Measurements from ENCODE around the gene GPC6. TPM values are rescaled to one million over a fixed set of nuclear protein-coding genes. Genes with fewer than 3 reads are reported as not detected.
A peak's percentile ranks its signal among the peaks of the same experiment; 100 is the strongest.

The GPC6 gene
- polyA plus RNA-seq, 1 donor from 2014 or later: 9.0 TPM

- Histone ChIP-seq H3K9me2 (ENCODE audit: insufficient read depth, low read length) (no peaks in the 10 kb centered on the region), H3F3A (ENCODE audit: insufficient read depth, low read length, poor library complexity, severe bottlenecking) (no peaks in the 10 kb centered on the region), H3K9me3 (ENCODE audit: low read length) (no peaks in the 10 kb centered on the region), H4K20me1 (ENCODE audit: insufficient read depth) (no peaks in the 10 kb centered on the region), H3K27ac (ENCODE audit: low read length) (no peak overlapping the region), H3K79me2 (replicated peaks; ENCODE audit: insufficient read depth, low read length) (no peaks in the 10 kb centered on the region), H3K4me2 (ENCODE audit: low read length) (no peak overlapping the region), H2AFZ (ENCODE audit: low read depth, low read length) (no peak overlapping the region), H3K9ac (ENCODE audit: low read length) (no peak overlapping the region), H3K36me3 (ENCODE audit: insufficient read depth, low read length) (no peaks in the 10 kb centered on the region), H3K27me3 (ENCODE audit: insufficient read depth, low read depth, low read length) (no peaks in the 10 kb centered on the region), H3K4me3 (ENCODE audit: low read length) (no peak overlapping the region)
- TF ChIP-seq, protein P1, sequence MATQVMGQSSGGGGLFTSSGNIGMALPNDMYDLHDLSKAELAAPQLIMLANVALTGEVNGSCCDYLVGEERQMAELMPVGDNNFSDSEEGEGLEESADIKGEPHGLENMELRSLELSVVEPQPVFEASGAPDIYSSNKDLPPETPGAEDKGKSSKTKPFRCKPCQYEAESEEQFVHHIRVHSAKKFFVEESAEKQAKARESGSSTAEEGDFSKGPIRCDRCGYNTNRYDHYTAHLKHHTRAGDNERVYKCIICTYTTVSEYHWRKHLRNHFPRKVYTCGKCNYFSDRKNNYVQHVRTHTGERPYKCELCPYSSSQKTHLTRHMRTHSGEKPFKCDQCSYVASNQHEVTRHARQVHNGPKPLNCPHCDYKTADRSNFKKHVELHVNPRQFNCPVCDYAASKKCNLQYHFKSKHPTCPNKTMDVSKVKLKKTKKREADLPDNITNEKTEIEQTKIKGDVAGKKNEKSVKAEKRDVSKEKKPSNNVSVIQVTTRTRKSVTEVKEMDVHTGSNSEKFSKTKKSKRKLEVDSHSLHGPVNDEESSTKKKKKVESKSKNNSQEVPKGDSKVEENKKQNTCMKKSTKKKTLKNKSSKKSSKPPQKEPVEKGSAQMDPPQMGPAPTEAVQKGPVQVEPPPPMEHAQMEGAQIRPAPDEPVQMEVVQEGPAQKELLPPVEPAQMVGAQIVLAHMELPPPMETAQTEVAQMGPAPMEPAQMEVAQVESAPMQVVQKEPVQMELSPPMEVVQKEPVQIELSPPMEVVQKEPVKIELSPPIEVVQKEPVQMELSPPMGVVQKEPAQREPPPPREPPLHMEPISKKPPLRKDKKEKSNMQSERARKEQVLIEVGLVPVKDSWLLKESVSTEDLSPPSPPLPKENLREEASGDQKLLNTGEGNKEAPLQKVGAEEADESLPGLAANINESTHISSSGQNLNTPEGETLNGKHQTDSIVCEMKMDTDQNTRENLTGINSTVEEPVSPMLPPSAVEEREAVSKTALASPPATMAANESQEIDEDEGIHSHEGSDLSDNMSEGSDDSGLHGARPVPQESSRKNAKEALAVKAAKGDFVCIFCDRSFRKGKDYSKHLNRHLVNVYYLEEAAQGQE (IDR thresholded peaks at IDR 0.05; ENCODE audit: borderline replicate concordance): no peak
- TF ChIP-seq, protein P2, sequence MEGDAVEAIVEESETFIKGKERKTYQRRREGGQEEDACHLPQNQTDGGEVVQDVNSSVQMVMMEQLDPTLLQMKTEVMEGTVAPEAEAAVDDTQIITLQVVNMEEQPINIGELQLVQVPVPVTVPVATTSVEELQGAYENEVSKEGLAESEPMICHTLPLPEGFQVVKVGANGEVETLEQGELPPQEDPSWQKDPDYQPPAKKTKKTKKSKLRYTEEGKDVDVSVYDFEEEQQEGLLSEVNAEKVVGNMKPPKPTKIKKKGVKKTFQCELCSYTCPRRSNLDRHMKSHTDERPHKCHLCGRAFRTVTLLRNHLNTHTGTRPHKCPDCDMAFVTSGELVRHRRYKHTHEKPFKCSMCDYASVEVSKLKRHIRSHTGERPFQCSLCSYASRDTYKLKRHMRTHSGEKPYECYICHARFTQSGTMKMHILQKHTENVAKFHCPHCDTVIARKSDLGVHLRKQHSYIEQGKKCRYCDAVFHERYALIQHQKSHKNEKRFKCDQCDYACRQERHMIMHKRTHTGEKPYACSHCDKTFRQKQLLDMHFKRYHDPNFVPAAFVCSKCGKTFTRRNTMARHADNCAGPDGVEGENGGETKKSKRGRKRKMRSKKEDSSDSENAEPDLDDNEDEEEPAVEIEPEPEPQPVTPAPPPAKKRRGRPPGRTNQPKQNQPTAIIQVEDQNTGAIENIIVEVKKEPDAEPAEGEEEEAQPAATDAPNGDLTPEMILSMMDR (IDR thresholded peaks at IDR 0.05; ENCODE audit: poor library complexity, severe bottlenecking): no peak
- TF ChIP-seq TAF1 (IDR thresholded peaks at IDR 0.05; ENCODE audit: low read depth): no peak
- no peak for TF ChIP-seq POLR2AphosphoS5 (IDR thresholded peaks at IDR 0.05)
- no peak for TF ChIP-seq EZH2 (IDR thresholded peaks at IDR 0.05; ENCODE audit: borderline replicate concordance, insufficient read depth, low read length, poor library complexity, severe bottlenecking)
- no peak for TF ChIP-seq SMC3 (conservative IDR thresholded peaks at IDR 0.05; ENCODE audit: poor library complexity)
- TF ChIP-seq RAD21 (conservative IDR thresholded peaks at IDR 0.05): no peak
- TF ChIP-seq MXI1 (conservative IDR thresholded peaks at IDR 0.05; ENCODE audit: poor library complexity, severe bottlenecking): no peak
- no peak for TF ChIP-seq EP300 (conservative IDR thresholded peaks at IDR 0.05; ENCODE audit: poor library complexity, severe bottlenecking)
These were observed 832.3 kb downstream of the GPC6 start for GRCh38 chr13:94058821-94059360.

DNA sequence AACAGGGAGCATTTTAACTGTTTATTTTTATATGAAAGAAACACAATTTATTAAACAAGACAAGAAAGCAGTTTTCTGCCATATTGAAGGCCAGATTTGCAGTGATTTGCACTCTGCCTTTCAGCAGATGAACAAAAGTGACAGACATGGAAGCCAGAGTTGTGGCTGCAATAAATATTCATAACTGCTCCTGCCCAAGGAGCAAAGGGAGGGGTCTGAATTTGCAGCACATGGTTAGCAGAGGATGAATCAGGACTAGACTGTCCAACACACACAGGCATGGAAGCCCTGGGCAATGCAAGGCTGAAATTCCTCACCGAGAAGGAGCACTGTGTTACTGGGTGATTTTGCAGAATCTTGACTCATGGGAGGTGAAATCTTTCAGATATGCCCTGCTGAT is 834.7 kb downstream of the GPC6 start:
- Histone ChIP-seq H3K27ac (ENCODE audit: low read length) (peak overlapping the region; percentile 52), H2AFZ (ENCODE audit: low read depth, low read length) (no peak overlapping the region)

More for the DNA sequence above, 834.7 kb downstream of the GPC6 start:
- Histone ChIP-seq H3K27me3 (ENCODE audit: insufficient read depth, low read depth, low read length) (no peaks in the 10 kb centered on the region), H3F3A (ENCODE audit: insufficient read depth, low read length, poor library complexity, severe bottlenecking) (no peaks in the 10 kb centered on the region), H3K9me2 (ENCODE audit: insufficient read depth, low read length) (no peaks in the 10 kb centered on the region), H4K20me1 (ENCODE audit: insufficient read depth) (no peaks in the 10 kb centered on the region), H3K9me3 (ENCODE audit: low read length) (no peaks in the 10 kb centered on the region), H3K79me2 (replicated peaks; ENCODE audit: insufficient read depth, low read length) (no peaks in the 10 kb centered on the region), H3K36me3 (ENCODE audit: insufficient read depth, low read length) (no peaks in the 10 kb centered on the region), H3K4me3 (ENCODE audit: low read length) (peak overlapping the region; percentile 3), H3K9ac (ENCODE audit: low read length) (peak overlapping the region; percentile 6), H3K4me2 (ENCODE audit: low read length) (no peak overlapping the region)
- TF ChIP-seq, protein P1 (IDR thresholded peaks at IDR 0.05; ENCODE audit: borderline replicate concordance): no peak
- no peak for TF ChIP-seq RAD21 (conservative IDR thresholded peaks at IDR 0.05)
- peak; percentile 47 for TF ChIP-seq EP300 (conservative IDR thresholded peaks at IDR 0.05; ENCODE audit: poor library complexity, severe bottlenecking)
- TF ChIP-seq EZH2 (IDR thresholded peaks at IDR 0.05; ENCODE audit: borderline replicate concordance, insufficient read depth, low read length, poor library complexity, severe bottlenecking): no peak

Measured in neural cell (in vitro differentiated cells).